HepG2 (cell line): ENCODE measurements around the gene LAMTOR2. TPM values are rescaled to one million over a fixed set of nuclear protein-coding genes. Genes with fewer than 3 reads are reported as not detected.

Source experiments
- ATAC-seq: fragments of 200-7000 bp; cut with Tn5 transposase; 3 replicates; pipeline ENCODE4 v1.9.1; 2020; ENCODE audit warnings: mild to moderate bottlenecking, moderate library complexity
- BruUV-seq: library from RNA; stranded (reverse); fragments of 400-500 nt; replicated peaks from 2 replicates; lab custom pipeline; 2021; lab: Mats Ljungman, UMichigan
- CTCF ChIA-PET: fragments of 300-600 bp; formaldehyde crosslinking; extraction: SDS; loops from one replicate; lab custom pipeline; 2021; ENCODE audit warnings: low total read pairs, inconsistent platforms, low intra/inter-chr PET ratio; lab: Yijun Ruan, JAX
- POLR2A ChIA-PET: fragments of 350-600 bp; sonication (Branson Sonifier 250); formaldehyde crosslinking; loops from one replicate; lab custom pipeline; 2020; ENCODE audit warnings: antibody characterized with exemption, inconsistent platforms; lab: Yijun Ruan, JAX
- DNase-seq: peaks from one replicate; pipeline ENCODE4 v3.0.0-alpha.2; 2015; ENCODE audit warnings: low spot score
- FAIRE-seq: peaks from 3 replicates; lab custom pipeline; 2011; peaks lifted over from hg19 to GRCh38; lab: Jason Lieb, UNC
- H2AFZ ChIP-seq: one replicate; pipeline ENCODE4 v1.6.1; 2011; ENCODE audit warnings: low read length, inconsistent platforms
- H3K27ac ChIP-seq: fragments of 300-600 bp; 3 replicates; pipeline ENCODE4 v1.8.0; 2011; ENCODE audit warnings: mixed run types, mild to moderate bottlenecking, mixed read lengths, low read length, inconsistent platforms; ENCODE audit not compliant: insufficient read depth; ENCODE audit errors: extremely low read length
- H3K27me3 ChIP-seq, 2 experiments: fragments of 200-600 bp in 1 of 2; 2 replicates in 1 of 2; 3 replicates in 1 of 2; pipeline versions ENCODE4 v1.6.0 to v1.8.0; 2011; ENCODE audit warnings: low read length in 2 of 2, mild to moderate bottlenecking in 2 of 2, moderate library complexity in 2 of 2, inconsistent platforms in 1 of 2; ENCODE audit not compliant: insufficient read depth in 2 of 2, control insufficient read depth in 1 of 2
- H3K36me3 ChIP-seq, 2 experiments: fragments of 200-600 bp in 1 of 2; replicated peaks in 1 of 2; 2 replicates in 1 of 2; 3 replicates in 1 of 2; pipeline versions ENCODE4 v1.5.1 to v1.8.0; 2011; ENCODE audit warnings: low read length in 2 of 2, inconsistent platforms in 1 of 2; ENCODE audit not compliant: insufficient read depth in 2 of 2, control insufficient read depth in 1 of 2
- H3K4me1 ChIP-seq: 2 replicates; pipeline ENCODE4 v1.5.1; 2012; ENCODE audit warnings: low read length, inconsistent platforms; ENCODE audit not compliant: insufficient read depth
- H3K4me2 ChIP-seq: 2 replicates; pipeline ENCODE4 v1.6.0; 2011; ENCODE audit warnings: low read depth, low read length, inconsistent platforms
- H3K4me3 ChIP-seq, 3 experiments: fragments of 200-600 bp in 1 of 3; sonication (generic), shearing (Covaris generic) in 1 of 3; replicated peaks in 1 of 3; 2 replicates each; pipeline ENCODE4 v1.5.1; 2011 to 2016; ENCODE audit warnings: low read length in 3 of 3, inconsistent platforms in 2 of 3, low read depth in 2 of 3, mild to moderate bottlenecking in 2 of 3, control low read depth in 1 of 3, mixed read lengths in 1 of 3; ENCODE audit not compliant: insufficient read depth in 1 of 3
- H3K79me2 ChIP-seq: one replicate; pipeline ENCODE4 v1.6.1; 2011; ENCODE audit warnings: low read length, inconsistent platforms; ENCODE audit not compliant: insufficient read depth
- H3K9ac ChIP-seq: 2 replicates; pipeline ENCODE4 v1.6.0; 2011; ENCODE audit warnings: mild to moderate bottlenecking, low read depth, low read length, inconsistent platforms; ENCODE audit not compliant: insufficient read depth
- H3K9me3 ChIP-seq: 2 replicates; pipeline ENCODE4 v1.5.1; 2012; ENCODE audit warnings: mild to moderate bottlenecking, low read length
- H4K20me1 ChIP-seq: 2 replicates; pipeline ENCODE4 v1.6.0; 2011; ENCODE audit warnings: inconsistent platforms, mild to moderate bottlenecking, low read length, moderate library complexity; ENCODE audit not compliant: insufficient read depth
- GLMP ChIP-seq: sonication (generic); formaldehyde crosslinking; IDR thresholded peaks from 2 replicates; pipeline ENCODE4 v1.9.0; 2021; ENCODE audit warnings: missing genetic modification reagents, mild to moderate bottlenecking, borderline replicate concordance
- HNRNPUL1 ChIP-seq: fragments of 200-400 bp; formaldehyde crosslinking; IDR thresholded peaks from 2 replicates; pipeline ENCODE4 v1.6.1; 2017; ENCODE audit warnings: low read depth, mild to moderate bottlenecking, low read length, moderate library complexity
- JUND ChIP-seq: sonication (generic); formaldehyde crosslinking; IDR thresholded peaks from 2 replicates; pipeline ENCODE4 v1.8.0; 2022; ENCODE audit warnings: mild to moderate bottlenecking, missing genetic modification reagents
- KLF16 ChIP-seq, 2 experiments: sonication (generic) in 1 of 2; formaldehyde crosslinking in 1 of 2; IDR thresholded peaks; 2 replicates each; pipeline versions ENCODE4 v1.6.1 to v1.8.0; 2016 to 2023; ENCODE audit warnings: missing genetic modification reagents in 2 of 2, missing compliant biosample characterization in 1 of 2
- MTF2 ChIP-seq: sonication (generic); formaldehyde crosslinking; IDR thresholded peaks from 2 replicates; pipeline ENCODE4 v1.5.0; 2020; ENCODE audit warnings: missing genetic modification reagents, borderline replicate concordance
- NFKB2 ChIP-seq: sonication (generic); formaldehyde crosslinking; IDR thresholded peaks from 2 replicates; pipeline ENCODE4 v1.4.0; 2020; ENCODE audit warnings: missing genetic modification reagents, borderline replicate concordance
- POLR2G ChIP-seq: fragments of 200-400 bp; formaldehyde crosslinking; IDR thresholded peaks from 2 replicates; pipeline ENCODE4 v1.6.1; 2018; ENCODE audit warnings: mild to moderate bottlenecking, low read depth, low read length, moderate library complexity
- RFX5 ChIP-seq: IDR thresholded peaks from 2 replicates; pipeline ENCODE4 v1.6.1; 2011; ENCODE audit warnings: low read depth, low read length, improper control_type of control experiment
- TCF7 ChIP-seq: sonication (generic); IDR thresholded peaks from 2 replicates; pipeline ENCODE4 v1.6.1; 2016; ENCODE audit warnings: antibody characterized with exemption, low read depth
- YEATS2 ChIP-seq: sonication (generic); formaldehyde crosslinking; IDR thresholded peaks from 2 replicates; pipeline ENCODE4 v1.4.0; 2020; ENCODE audit warnings: missing genetic modification reagents, borderline replicate concordance
- ZBTB7A ChIP-seq: sonication (generic); formaldehyde crosslinking; IDR thresholded peaks from 2 replicates; pipeline ENCODE4 v1.8.0; 2022; ENCODE audit warnings: mild to moderate bottlenecking, missing genetic modification reagents
- ZNF615 ChIP-seq: sonication (generic); formaldehyde crosslinking; IDR thresholded peaks from 2 replicates; pipeline ENCODE4 v1.5.0; 2020; ENCODE audit warnings: mild to moderate bottlenecking, missing genetic modification reagents, borderline replicate concordance
- WGBS: methylation state at CpG from one replicate; pipeline ENCODE4 v1.1.6; 2017; ENCODE audit warnings: low lambda C conversion rate; 5-methylcytosine and 5-hydroxymethylcytosine counted together
- in situ Hi-C: cut with HindIII; loops from 2 replicates; pipeline ENCODE4 v1.10.0; 2017; ENCODE audit warnings: low pct_unique_long_range_greater_than_20kb; ENCODE audit not compliant: extremely low pct_ligation_motif_present
- intact Hi-C: fragments of 100-400 bp; cut with micrococcal nuclease; formaldehyde crosslinking; loops from one replicate; pipeline ENCODE4 v1.10.0; 2022; ENCODE audit not compliant: unreplicated experiment
- polyA plus RNA-seq, 8 experiments: library from polyadenylated mRNA; depleted of rRNA in 3 of 8; stranded (reverse) in 7 of 8; unstranded in 1 of 8; fragments of >200 nt; fragmentation: Illumina TruSeq in 4 of 8; extraction: Trizol in 4 of 8; gene quantifications; 2 replicates each; pipeline versions ENCODE4 v1.2.1 to v1.2.3, GENCODE V29; 2011 to 2016; ENCODE audit warnings: low read depth in 4 of 8, missing spikeins in 1 of 8, mixed read lengths in 1 of 8; ENCODE audit not compliant: insufficient read depth in 1 of 8
- total RNA-seq, 5 experiments: library from RNA; depleted of rRNA; stranded (reverse); fragments of >200 nt; fragmentation: Illumina TruSeq; extraction: Trizol; gene quantifications; 2 replicates each; pipeline ENCODE4 v1.2.3, GENCODE V29; 2016; ENCODE audit warnings: low read depth in 1 of 5
- TF ChIP-seq, protein P1 (sequence below): sonication (generic); formaldehyde crosslinking; IDR thresholded peaks from 2 replicates; pipeline ENCODE4 v1.8.1; 2023; ENCODE audit warnings: missing genetic modification reagents, mild to moderate bottlenecking, borderline replicate concordance
- TF ChIP-seq, protein P2 (sequence below): sonication (generic); formaldehyde crosslinking; IDR thresholded peaks from 2 replicates; pipeline ENCODE4 v1.5.0; 2020; ENCODE audit warnings: mild to moderate bottlenecking, low read depth, missing genetic modification reagents, borderline replicate concordance

The LAMTOR2 gene
- total and polyA plus RNA-seq, 2 of the 13 experiments (the other 11 are each of a cell fraction or from before 2014, with no cell fraction given): 36.5 to 66.4 TPM

- H3K27ac ChIP-seq: no peak overlapping the region
- H2AFZ ChIP-seq: no peak overlapping the region
- peaks cover 36% of the 10 kb centered on the region for H3K4me1 ChIP-seq
- peaks cover 5 to 14% of the 10 kb centered on the region in 2 experiments; a peak in 4 of 5 replicates for H3K36me3 ChIP-seq
- no peak overlapping the region for H3K4me2 ChIP-seq
- H3K4me3 ChIP-seq: no peak overlapping the region
- H4K20me1 ChIP-seq: no peaks in the 10 kb centered on the region
- in situ Hi-C loops (no loop called here), intact Hi-C loops (no loop called here)
- ATAC-seq: no peak
- no peak for FAIRE-seq
- DNase-seq: no peak
- TF ChIP-seq, protein P1, sequence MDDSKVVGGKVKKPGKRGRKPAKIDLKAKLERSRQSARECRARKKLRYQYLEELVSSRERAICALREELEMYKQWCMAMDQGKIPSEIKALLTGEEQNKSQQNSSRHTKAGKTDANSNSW (CRISPR knock-in tag): no peak
- 0 out of 2 replicates have a peak, but pooled peaks have one; percentile 10 for TF ChIP-seq POLR2G
- no TSS peak for BruUV-seq
- H3K27me3 ChIP-seq: no peaks in the 10 kb centered on the region
- WGBS: no CpG with 5 or more reads among the region's 1 CpG
- CTCF ChIA-PET: no interaction called here
- POLR2A ChIA-PET: interaction anchor here (0.9 to 1.4 kb wide), 2 partner anchors 9 to 133 kb away, joined by 3 to 6 read pairs; partner anchors contain the start of gene MEX3A
- no peaks in the 10 kb centered on the region for H3K79me2 ChIP-seq
- no peaks in the 10 kb centered on the region for H3K9me3 ChIP-seq
- H3K9ac ChIP-seq: no peak overlapping the region
Observed at GRCh38 chr1:156073110-156073687, 18.6 kb downstream of the LAMTOR2 start.

DNA sequence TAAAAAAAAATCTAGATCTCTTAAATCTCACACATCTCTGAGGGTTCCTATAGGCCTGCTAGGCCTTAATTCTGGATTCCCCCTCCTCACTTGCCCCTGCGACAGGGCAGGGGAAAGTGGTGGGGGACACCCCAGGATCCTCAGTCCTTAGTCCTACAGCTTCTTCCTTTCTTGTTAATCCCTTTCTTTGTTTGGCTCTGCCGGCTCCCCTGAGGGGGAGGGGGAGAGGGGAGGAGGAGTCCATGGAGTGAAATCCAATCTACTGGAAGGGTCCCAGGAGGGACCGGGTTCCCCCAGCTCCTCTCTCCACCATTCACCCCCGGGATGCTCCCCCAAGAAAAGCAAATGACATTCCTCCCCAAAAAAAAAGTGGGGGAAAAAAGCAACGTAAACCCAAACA is 19.2 kb downstream of the LAMTOR2 start:
- no peak overlapping the region for H3K4me2 ChIP-seq
- intact Hi-C loops (no loop called here), in situ Hi-C loops (no loop called here)
- peaks cover 5 to 14% of the 10 kb centered on the region in 2 experiments; a peak in 4 of 5 replicates for H3K36me3 ChIP-seq
- H2AFZ ChIP-seq: no peak overlapping the region
- ATAC-seq (no peak), DNase-seq (no peak), FAIRE-seq (no peak)
- no peaks in the 10 kb centered on the region for H3K27me3 ChIP-seq
- no peak overlapping the region for H3K4me3 ChIP-seq
- H3K9me3 ChIP-seq: no peaks in the 10 kb centered on the region
- H4K20me1 ChIP-seq: no peaks in the 10 kb centered on the region; the same call in 1 of the 2 replicates
- H3K79me2 ChIP-seq: no peaks in the 10 kb centered on the region
- no TSS peak for BruUV-seq
- H3K9ac ChIP-seq: no peak overlapping the region
- 54% methylated on average over 5 of the region's 5 CpGs for WGBS
- ChIA-PET CTCF (no interaction called here), POLR2A (interaction anchor here (0.9 to 1.4 kb wide), 2 partner anchors 9 to 133 kb away, joined by 3 to 6 read pairs; partner anchors contain the start of gene MEX3A)
- no peak overlapping the region for H3K27ac ChIP-seq
- peaks cover 40% of the 10 kb centered on the region for H3K4me1 ChIP-seq
- no peak for TF ChIP-seq HNRNPUL1
- no peak for TF ChIP-seq KLF16 (CRISPR knock-in tag; IDR thresholded peaks at IDR 0.05)
- no peak for TF ChIP-seq TCF7
- no peak for TF ChIP-seq ZBTB7A (CRISPR knock-in tag)
- no peak for TF ChIP-seq GLMP (CRISPR knock-in tag)
- TF ChIP-seq, protein P1 (CRISPR knock-in tag): no peak
- TF ChIP-seq ZNF615 (CRISPR knock-in tag): no peak
- no peak for TF ChIP-seq MTF2 (CRISPR knock-in tag)
- no peak for TF ChIP-seq RFX5
- TF ChIP-seq, protein P2, sequence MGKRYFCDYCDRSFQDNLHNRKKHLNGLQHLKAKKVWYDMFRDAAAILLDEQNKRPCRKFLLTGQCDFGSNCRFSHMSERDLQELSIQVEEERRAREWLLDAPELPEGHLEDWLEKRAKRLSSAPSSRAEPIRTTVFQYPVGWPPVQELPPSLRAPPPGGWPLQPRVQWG (CRISPR knock-in tag): no peak
- TF ChIP-seq NFKB2: no peak
- TF ChIP-seq YEATS2 (CRISPR knock-in tag): no peak
- TF ChIP-seq JUND: no peak
